ENCODE results near the gene POTEB3. TPM values are rescaled to one million over a fixed set of nuclear protein-coding genes. Genes with fewer than 3 reads are reported as not detected.
"Not testable (repeated sequence)": the region's sequence is repeated elsewhere in the genome, so short reads cannot be mapped to it uniquely, and the experiment has no call there.

Gene POTEB3
- not detected in 2 replicates for total RNA-seq

GRCh38 chr15:21440399-21440798 is at the start of gene POTEB3:
Gene POTEB3 (minus strand): TSS chr15:21440499. CDS start chr15:21440011, 488 bp downstream.
- not testable (repeated sequence) for DNase-seq (ENCODE audit: low read depth, low spot score)

GRCh38 chr15:21453683-21454082 is 13.4 kb upstream of the POTEB3 start:
- not testable (repeated sequence) for DNase-seq (ENCODE audit: low read depth, low spot score)

GRCh38 chr15:21451920-21452563 is 11.7 kb upstream of the POTEB3 start:
- not testable (repeated sequence) for DNase-seq (ENCODE audit: low read depth, low spot score)

GRCh38 chr15:21451487-21451886 is 11.2 kb upstream of the POTEB3 start:
- DNase-seq (ENCODE audit: low read depth, low spot score) = not testable (repeated sequence)

- not testable (repeated sequence) for DNase-seq (ENCODE audit: low read depth, low spot score)
These were observed 32.9 kb downstream of the POTEB3 start for GRCh38 chr15:21407366-21407765.

GRCh38 chr15:21401531-21401930 is 38.8 kb downstream of the POTEB3 start:
- DNase-seq (ENCODE audit: low read depth, low spot score) = not testable (repeated sequence)

GRCh38 chr15:21399111-21399510 is 41.2 kb downstream of the POTEB3 start:
- not testable (repeated sequence) for DNase-seq (ENCODE audit: low read depth, low spot score)

GRCh38 chr15:21398511-21398910 is 41.8 kb downstream of the POTEB3 start:
- DNase-seq (ENCODE audit: low read depth, low spot score) = not testable (repeated sequence)

- DNase-seq (ENCODE audit: low read depth, low spot score) = not testable (repeated sequence)
These were observed 42.6 kb downstream of the POTEB3 start for GRCh38 chr15:21397656-21398055.

- not testable (repeated sequence) for DNase-seq (ENCODE audit: low read depth, low spot score)
These were observed 43.1 kb downstream of the POTEB3 start for GRCh38 chr15:21397186-21397585.

- DNase-seq (ENCODE audit: low read depth, low spot score) = not testable (repeated sequence)
These were observed 54.3 kb downstream of the POTEB3 start for GRCh38 chr15:21385961-21386360.

GRCh38 chr15:21383866-21384485 is 56.3 kb downstream of the POTEB3 start:
- DNase-seq (ENCODE audit: low read depth, low spot score) = not testable (repeated sequence)

GRCh38 chr15:21373682-21374081 is 66.6 kb downstream of the POTEB3 start:
- DNase-seq (ENCODE audit: low read depth, low spot score) = not testable (repeated sequence)

- not testable (repeated sequence) for DNase-seq (ENCODE audit: low read depth, low spot score)
These were observed 71.1 kb downstream of the POTEB3 start for GRCh38 chr15:21369177-21369576.

GRCh38 chr15:21368625-21369024 is 71.7 kb downstream of the POTEB3 start:
- not testable (repeated sequence) for DNase-seq (ENCODE audit: low read depth, low spot score)
